Heart right ventricle (tissue), 16 donors: Measurements from ENCODE around the gene LSP1. TPM values are rescaled to one million over a fixed set of nuclear protein-coding genes. Genes with fewer than 3 reads are reported as not detected.

ENCODE experiments used
- ATAC-seq, 8 donors: fragments of 200-7000 bp; cut with Tn5 transposase; one replicate each; pipeline ENCODE4 v1.9.1; 2020; ENCODE audit warnings: mild to moderate bottlenecking in 8 of 8, moderate library complexity in 8 of 8, moderate number of reproducible peaks in 1 of 8
- DNase-seq, 2 donors: peaks; one replicate each; pipeline ENCODE4 v3.0.0-alpha.2; 2020
- H3K27ac ChIP-seq, 10 donors: fragments of 200-600 bp; sonication (generic) in 2 of 10; one replicate each; pipeline versions ENCODE4 v1.5.0 to v1.8.0; 2020 to 2022; ENCODE audit warnings: mild to moderate bottlenecking in 3 of 10
- H3K27me3 ChIP-seq, 7 donors: fragments of 200-600 bp; one replicate each; pipeline ENCODE4 v1.8.0; 2021 to 2022; ENCODE audit warnings: mild to moderate bottlenecking in 2 of 7
- H3K36me3 ChIP-seq, 9 donors: fragments of 200-600 bp; sonication (generic) in 1 of 9; one replicate each; pipeline versions ENCODE4 v1.5.0 to v1.8.0; 2020 to 2022; ENCODE audit warnings: mild to moderate bottlenecking in 2 of 9
- H3K4me1 ChIP-seq, 9 donors: fragments of 200-600 bp; sonication (generic) in 1 of 9; one replicate each; pipeline versions ENCODE4 v1.5.0 to v1.8.0; 2020 to 2022; ENCODE audit warnings: mild to moderate bottlenecking in 4 of 9
- H3K4me3 ChIP-seq, 10 donors: fragments of 200-600 bp; sonication (generic) in 2 of 10; one replicate each; pipeline versions ENCODE4 v1.5.0 to v1.8.0; 2020 to 2022; ENCODE audit warnings: mild to moderate bottlenecking in 7 of 10, moderate library complexity in 2 of 10
- H3K9me3 ChIP-seq, 11 donors: fragments of 200-600 bp in 10 of 11; sonication (generic) in 2 of 11; one replicate each; pipeline versions ENCODE4 v1.5.0 to v1.8.0; 2013 to 2022; ENCODE audit warnings: mild to moderate bottlenecking in 2 of 11, control low read depth in 1 of 11, moderate library complexity in 1 of 11
- WGBS, 2 donors: extraction: QIAGEN DNeasy Blood & Tissue Kit; methylation state at CpG; one replicate each; pipeline ENCODE4 v1.1.7; 2013; ENCODE audit warnings: inconsistent platforms in 1 of 2; 5-methylcytosine and 5-hydroxymethylcytosine counted together
- intact Hi-C, 10 donors: fragments of 100-400 bp; cut with DNase I; formaldehyde crosslinking; loops; one replicate each; pipeline versions ENCODE4 v1.11.1 to v1.14.2; 2022
- polyA plus RNA-seq, 2 donors: library from polyadenylated mRNA; stranded (reverse); fragments of 200-250 nt; gene quantifications; one replicate each; pipeline ENCODE4 v1.2.3, GENCODE V29; 2013
- total RNA-seq, 10 donors: library from RNA; stranded (reverse); fragmentation: NEBNext Ultra II Directional in 3 of 10; extraction: Animal tissue kit (Norgen Biotek cat#: 25700) in 3 of 10; gene quantifications; one replicate each; pipeline versions ENCODE4 v1.2.1 to v1.2.4, GENCODE V29; 2021 to 2023
- TF ChIP-seq, protein P1 (sequence below), 9 donors: fragments of 200-600 bp; sonication (generic) in 2 of 9; IDR thresholded peaks; one replicate each; pipeline versions ENCODE4 v1.5.0 to v1.8.0; 2021 to 2022; ENCODE audit warnings: antibody characterized with exemption in 9 of 9, mild to moderate bottlenecking in 5 of 9, moderate library complexity in 1 of 9
- donor health status: Arrhythmogenic right ventricular cardiomyopathy.
- donor health status: ischemic (EF 13 %, LVEDD 7.1; RV severe dilation, severe dysfunction).
- donor health status: healthy with polysubstance abuse.
- donor health status: DM: no; HTN: yes; CAD: no.
- donor health status: DM: no; HTN: no; CAD: no.
- donor health status: ischemic (EF 25% LVEDD 6.9; RV normal size, moderate dysfunction).
- donor health status: ischemic (EF 25% LVEDD 5.7; RV mildly dilated, moderate dysfunction).
- donor health status: healthy.
- donor health status: DM: yes; HTN: yes; CAD: no.
- donor health status: Ischemic cardiomyopathy.
- donor health status: ischemic (EF 35%, LVEDD 5.7; RV mildly dilated, moderate dysfunction).
- donor health status: nonischemic (EF 11% LVEDD 7.7; RV severe dilation, severe dysfunction).
- donor health status: DM: yes; HTN: yes; CAD: no.
- donor health status: PGD.
- donor health status: ischemic (EF 29% LVEDD 5.4; RV normal size, mild dysfunction).
- donor health status: nonischemic (EF 23%, LVEDD 6.1; RV moderate dilation, normal function).

Gene LSP1
- total and polyA plus RNA-seq, 12 donors = 16.0 to 57.2 (median 21.4) TPM

DNA sequence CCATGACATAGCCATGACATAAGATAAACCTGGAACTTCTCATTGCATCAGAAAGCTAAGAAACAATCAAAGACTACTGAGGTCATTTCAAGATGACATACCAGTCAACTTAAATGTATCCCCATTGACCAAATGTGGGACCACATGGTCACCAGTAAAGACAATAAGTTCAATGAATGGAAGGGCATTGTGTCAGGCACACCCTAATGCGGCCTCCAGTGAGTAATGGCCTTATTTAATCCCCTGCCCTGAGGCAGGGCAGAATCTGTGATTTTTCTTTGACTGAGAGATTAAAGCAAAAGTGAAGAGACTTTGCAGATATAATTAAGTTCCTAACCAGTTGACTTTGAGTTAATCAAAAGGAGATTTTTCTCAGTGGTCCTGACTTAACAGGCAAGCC is 35.4 kb upstream of the LSP1 start:
- Histone ChIP-seq H3K27me3 (peaks cover 0 to 35% (median 5%) of the 10 kb centered on the region in 7 donors), H3K9me3 (peaks cover 0 to 30% (median 7%) of the 10 kb centered on the region in 11 donors), H3K4me1 (no peaks in the 10 kb centered on the region), H3K4me3 (no peak overlapping the region), H3K36me3 (no peaks in the 10 kb centered on the region), H3K27ac (no peak overlapping the region)
- DNase-seq (no peak), ATAC-seq (no peak)
- intact Hi-C loops = no loop called here
- WGBS, 2 donors = 75 to 80% methylated on average over 1 of the region's 1 CpG
- TF ChIP-seq, protein P1, sequence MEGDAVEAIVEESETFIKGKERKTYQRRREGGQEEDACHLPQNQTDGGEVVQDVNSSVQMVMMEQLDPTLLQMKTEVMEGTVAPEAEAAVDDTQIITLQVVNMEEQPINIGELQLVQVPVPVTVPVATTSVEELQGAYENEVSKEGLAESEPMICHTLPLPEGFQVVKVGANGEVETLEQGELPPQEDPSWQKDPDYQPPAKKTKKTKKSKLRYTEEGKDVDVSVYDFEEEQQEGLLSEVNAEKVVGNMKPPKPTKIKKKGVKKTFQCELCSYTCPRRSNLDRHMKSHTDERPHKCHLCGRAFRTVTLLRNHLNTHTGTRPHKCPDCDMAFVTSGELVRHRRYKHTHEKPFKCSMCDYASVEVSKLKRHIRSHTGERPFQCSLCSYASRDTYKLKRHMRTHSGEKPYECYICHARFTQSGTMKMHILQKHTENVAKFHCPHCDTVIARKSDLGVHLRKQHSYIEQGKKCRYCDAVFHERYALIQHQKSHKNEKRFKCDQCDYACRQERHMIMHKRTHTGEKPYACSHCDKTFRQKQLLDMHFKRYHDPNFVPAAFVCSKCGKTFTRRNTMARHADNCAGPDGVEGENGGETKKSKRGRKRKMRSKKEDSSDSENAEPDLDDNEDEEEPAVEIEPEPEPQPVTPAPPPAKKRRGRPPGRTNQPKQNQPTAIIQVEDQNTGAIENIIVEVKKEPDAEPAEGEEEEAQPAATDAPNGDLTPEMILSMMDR (IDR thresholded peaks at IDR 0.05) = no peak

DNA sequence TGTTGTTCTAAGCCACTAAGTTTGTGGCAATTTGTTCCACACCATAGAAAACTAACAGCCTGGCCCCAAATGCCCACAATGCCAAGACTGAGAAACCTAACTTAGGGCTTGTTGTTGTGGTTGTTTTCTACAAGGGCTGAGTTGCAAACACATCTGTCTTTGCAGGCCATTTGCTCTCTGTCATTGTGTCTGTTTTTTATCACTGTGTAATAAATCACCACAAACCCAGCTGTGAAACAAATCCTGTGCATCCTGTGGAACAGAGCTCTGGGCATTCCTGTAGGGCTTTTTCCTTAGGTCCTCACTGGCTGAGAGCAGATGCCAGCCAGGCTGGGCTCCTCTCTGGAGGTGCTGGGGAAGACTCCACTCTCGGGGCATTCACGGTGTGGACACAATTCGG is 33.8 kb upstream of the LSP1 start:
- Histone ChIP-seq H3K4me3 (no peak overlapping the region), H3K27me3 (peaks cover 0 to 24% (median 2%) of the 10 kb centered on the region in 7 donors), H3K27ac (no peak overlapping the region), H3K4me1 (no peaks in the 10 kb centered on the region), H3K9me3 (peaks cover 0 to 29% (median 7%) of the 10 kb centered on the region in 11 donors), H3K36me3 (no peaks in the 10 kb centered on the region)
- no peak for DNase-seq
- TF ChIP-seq, protein P1 (IDR thresholded peaks at IDR 0.05) = no peak
- ATAC-seq = no peak
- intact Hi-C loops = no loop called here
- 84 to 90% methylated on average over 3 of the region's 3 CpGs for WGBS, 2 donors

DNA sequence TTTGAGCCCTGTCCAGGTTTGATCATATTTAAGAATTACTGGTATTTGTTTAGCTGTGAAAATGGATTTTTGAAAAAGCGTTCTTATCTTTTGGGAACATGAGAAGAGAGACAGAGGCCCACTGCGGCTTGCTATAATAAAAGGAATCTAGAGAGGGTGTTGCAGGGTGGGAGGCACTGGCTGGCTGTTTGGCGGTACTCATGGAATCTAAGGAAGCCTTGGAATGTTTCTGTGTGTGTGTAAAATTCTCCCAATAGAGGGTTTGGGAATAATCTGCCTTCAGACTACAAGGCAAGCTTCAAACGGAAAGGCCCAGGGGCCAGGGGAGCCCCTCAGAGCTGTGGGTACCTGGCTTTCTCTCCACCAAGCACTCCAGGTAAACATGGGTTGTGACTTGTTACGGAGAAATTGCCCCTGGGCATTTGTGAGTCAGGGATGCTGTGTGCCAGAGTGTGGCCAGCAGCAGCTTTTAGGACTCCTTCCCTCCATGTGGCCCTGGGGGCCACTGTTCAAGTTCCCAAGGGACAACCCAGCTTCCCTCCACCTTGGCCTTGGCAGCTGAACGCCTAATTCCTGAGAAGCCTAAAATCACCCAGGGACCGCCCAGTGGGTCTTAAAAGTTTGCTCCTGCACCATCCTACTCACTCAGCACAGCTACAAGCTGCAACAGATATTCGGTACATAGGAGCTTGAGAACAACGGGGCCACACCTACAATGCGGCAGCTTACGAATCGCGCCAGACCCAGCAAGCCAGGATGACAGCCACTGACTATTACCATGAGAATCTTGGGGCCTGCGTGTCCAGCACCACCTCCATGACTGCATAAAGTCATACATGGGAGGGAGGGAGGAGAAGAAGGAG is 32.2 kb upstream of the LSP1 start:
- ATAC-seq = no peak
- 79 to 80% methylated on average over 14 of the region's 14 CpGs for WGBS, 2 donors
- TF ChIP-seq, protein P1 (IDR thresholded peaks at IDR 0.05) = no peak
- H3K9me3 ChIP-seq = peaks cover 0 to 29% (median 7%) of the 10 kb centered on the region in 11 donors
- intact Hi-C loops = loop anchor here in 2 of 10 donors (10.0 kb wide), 2 partner anchors 46 to 66 kb away; partner anchors contain the start of gene IFITM10 (in 1 of the 2)
- H3K4me3 ChIP-seq = no peak overlapping the region
- H3K27ac ChIP-seq = no peak overlapping the region
- no peak for DNase-seq
- peaks cover 0 to 7% (median 0%) of the 10 kb centered on the region in 9 donors for H3K4me1 ChIP-seq
- H3K27me3 ChIP-seq = peaks cover 0 to 7% (median 0%) of the 10 kb centered on the region in 7 donors
- H3K36me3 ChIP-seq = no peaks in the 10 kb centered on the region

DNA sequence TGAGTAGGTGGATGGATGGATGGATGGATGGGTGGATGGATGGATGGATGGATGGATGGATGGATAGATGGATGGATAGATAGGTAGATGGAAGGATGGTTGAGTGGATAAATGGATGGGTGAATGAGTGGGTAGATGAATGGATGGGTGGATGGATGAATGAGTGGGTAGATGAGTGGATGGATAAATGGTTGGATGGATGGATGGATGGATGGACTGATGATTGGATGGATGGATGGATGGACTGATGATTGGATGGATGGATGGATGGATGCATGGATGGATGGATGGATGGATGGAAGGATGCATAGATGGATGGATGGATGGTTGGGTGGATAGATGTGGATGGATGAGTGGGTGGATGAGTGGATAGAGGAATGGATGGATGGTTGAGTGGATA is 31.3 kb upstream of the LSP1 start:
- H3K4me1 ChIP-seq = peaks cover 0 to 9% (median 2%) of the 10 kb centered on the region in 9 donors
- peaks cover 0 to 2% (median 0%) of the 10 kb centered on the region in 7 donors for H3K27me3 ChIP-seq
- no peak overlapping the region for H3K27ac ChIP-seq
- ATAC-seq (no peak), DNase-seq (no peak)
- H3K4me3 ChIP-seq = no peak overlapping the region
- H3K36me3 ChIP-seq = no peaks in the 10 kb centered on the region
- intact Hi-C loops = loop anchor here in 2 of 10 donors (10.0 kb wide), 2 partner anchors 47 to 67 kb away; partner anchors contain the start of gene IFITM10 (in 1 of the 2)
- TF ChIP-seq, protein P1 (IDR thresholded peaks at IDR 0.05) = no peak
- peaks cover 0 to 29% (median 7%) of the 10 kb centered on the region in 11 donors for H3K9me3 ChIP-seq
